CD4-positive, alpha-beta memory T cell (primary cell): Measurements from ENCODE around the gene DAB2. TPM values are rescaled to one million over a fixed set of nuclear protein-coding genes. Genes with fewer than 3 reads are reported as not detected.
"Not testable (repeated sequence)": the region's sequence is repeated elsewhere in the genome, so short reads cannot be mapped to it uniquely, and the experiment has no call there.

Experiments used
- CTCF ChIA-PET: fragments of 350-600 bp; sonication (Branson Sonifier 250); formaldehyde crosslinking; loops from one replicate; lab custom pipeline; 2021; ENCODE audit warnings: inconsistent platforms; ENCODE audit not compliant: partially characterized antibody; lab: Charles Lee
- POLR2A ChIA-PET: fragments of 350-600 bp; sonication (Branson Sonifier 250); formaldehyde crosslinking; loops from one replicate; lab custom pipeline; 2021; ENCODE audit not compliant: partially characterized antibody; lab: Charles Lee
- DNase-seq, 5 donors: peaks; one replicate each; pipeline versions ENCODE4 v3.0.0 to v3.0.0-alpha.2; 2020 to 2022; ENCODE audit warnings: mixed read lengths in 1 of 5
- H3K27ac ChIP-seq: one replicate; pipeline ENCODE4 v1.7.0; 2013; ENCODE audit warnings: low read depth, low read length
- H3K27me3 ChIP-seq: 2 replicates; pipeline ENCODE4 v1.7.0; 2013; ENCODE audit warnings: mild to moderate bottlenecking, low read length, moderate library complexity; ENCODE audit not compliant: insufficient read depth
- H3K36me3 ChIP-seq: 2 replicates; pipeline ENCODE4 v1.7.0; 2013; ENCODE audit warnings: mild to moderate bottlenecking, low read length, moderate library complexity; ENCODE audit not compliant: insufficient read depth
- H3K4me1 ChIP-seq: 2 replicates; pipeline ENCODE4 v1.7.0; 2013; ENCODE audit warnings: mild to moderate bottlenecking, low read length, moderate library complexity; ENCODE audit not compliant: insufficient read depth
- H3K4me3 ChIP-seq, 2 donors: one replicate each; pipeline ENCODE4 v1.7.0; 2013; ENCODE audit warnings: low read length in 2 of 2, mild to moderate bottlenecking in 1 of 2
- H3K9me3 ChIP-seq, 2 donors: one replicate each; pipeline ENCODE4 v1.7.0; 2013; ENCODE audit warnings: low read length in 2 of 2, control low read depth in 1 of 2; ENCODE audit not compliant: control insufficient read depth in 1 of 2
- H3K27ac Mint-ChIP-seq, 7 donors: one replicate each; pipeline ENCODE4 v1.8.0; 2020 to 2021; ENCODE audit warnings: mixed read lengths in 7 of 7, mild to moderate bottlenecking in 6 of 7, inconsistent platforms in 3 of 7, moderate library complexity in 3 of 7
- H3K27me3 Mint-ChIP-seq, 2 donors: one replicate each; pipeline ENCODE4 v1.8.0; 2020 to 2021; ENCODE audit warnings: mixed read lengths in 2 of 2
- H3K36me3 Mint-ChIP-seq, 2 donors: one replicate each; pipeline ENCODE4 v1.8.0; 2020 to 2021; ENCODE audit warnings: mixed read lengths in 2 of 2, inconsistent platforms in 1 of 2, mild to moderate bottlenecking in 1 of 2
- H3K4me1 Mint-ChIP-seq, 4 donors: one replicate each; pipeline ENCODE4 v1.8.0; 2020 to 2021; ENCODE audit warnings: mixed read lengths in 4 of 4, mild to moderate bottlenecking in 1 of 4
- H3K4me3 Mint-ChIP-seq, 8 donors: one replicate each; pipeline ENCODE4 v1.8.0; 2020 to 2021; ENCODE audit warnings: mixed read lengths in 8 of 8, mild to moderate bottlenecking in 7 of 8, moderate library complexity in 6 of 8, inconsistent platforms in 3 of 8
- H3K9me3 Mint-ChIP-seq, 8 donors: one replicate each; pipeline ENCODE4 v1.8.0; 2020 to 2021; ENCODE audit warnings: mixed read lengths in 8 of 8, mild to moderate bottlenecking in 5 of 8, inconsistent platforms in 3 of 8, moderate library complexity in 1 of 8
- intact Hi-C: fragments of 100-400 bp; cut with micrococcal nuclease; formaldehyde crosslinking; loops from one replicate; pipeline ENCODE4 v1.15.1; 2023
- polyA plus RNA-seq, 2 donors: library from polyadenylated mRNA; unstranded; fragments of 300-500 nt; fragmentation: Illumina TruSeq; gene quantifications; one replicate each; pipeline ENCODE4 v1.2.3, GENCODE V29; 2021
- total RNA-seq, 2 experiments: library from RNA; stranded (reverse); gene quantifications; one replicate each; pipeline ENCODE4 v1.2.3, GENCODE V29; 2021

DAB2 gene
- total and polyA plus RNA-seq, 4 experiments from 2014 or later = 2.3 to 2.9 TPM; not detected in 2

GRCh38 chr5:39342460-39342859 is 82.3 kb downstream of the DAB2 start:
- peaks cover 24% of the 10 kb centered on the region in 2 donors for H3K27me3 Mint-ChIP-seq
- H3K4me1 ChIP-seq = no peaks in the 10 kb centered on the region
- no peak overlapping the region for H3K4me3 Mint-ChIP-seq
- H3K27me3 ChIP-seq = no peaks in the 10 kb centered on the region
- H3K9me3 ChIP-seq = no peaks in the 10 kb centered on the region
- H3K27ac Mint-ChIP-seq = no peak overlapping the region
- H3K36me3 ChIP-seq = no peaks in the 10 kb centered on the region
- H3K4me1 Mint-ChIP-seq = no peaks in the 10 kb centered on the region
- H3K4me3 ChIP-seq = no peak overlapping the region
- DNase-seq = no peak
- intact Hi-C loops = no loop called here
- no peaks in the 10 kb centered on the region for H3K36me3 Mint-ChIP-seq
- no peak overlapping the region for H3K27ac ChIP-seq
- H3K9me3 Mint-ChIP-seq = peaks cover 0 to 19% (median 10%) of the 10 kb centered on the region in 8 donors
- ChIA-PET CTCF (no interaction called here), POLR2A (no interaction called here)

GRCh38 chr5:39341896-39342295 is 82.9 kb downstream of the DAB2 start:
- ChIA-PET POLR2A (no interaction called here), CTCF (no interaction called here)
- Histone ChIP-seq H3K27me3 (no peaks in the 10 kb centered on the region), H3K36me3 (no peaks in the 10 kb centered on the region), H3K27ac (no peak overlapping the region), H3K4me1 (no peaks in the 10 kb centered on the region), H3K4me3 (no peak overlapping the region), H3K9me3 (no peaks in the 10 kb centered on the region)
- no peaks in the 10 kb centered on the region for H3K36me3 Mint-ChIP-seq
- DNase-seq = no peak
- H3K27me3 Mint-ChIP-seq = peaks cover 22 to 24% of the 10 kb centered on the region in 2 donors
- peak overlapping the region in 1 of 8 donors; percentile 37 for H3K4me3 Mint-ChIP-seq
- H3K9me3 Mint-ChIP-seq = peaks cover 0 to 19% (median 8%) of the 10 kb centered on the region in 8 donors
- no peak overlapping the region for H3K27ac Mint-ChIP-seq
- intact Hi-C loops = no loop called here
- H3K4me1 Mint-ChIP-seq = no peaks in the 10 kb centered on the region

- no peak for DNase-seq
- no peak overlapping the region for H3K27ac ChIP-seq
- H3K4me1 Mint-ChIP-seq = no peaks in the 10 kb centered on the region
- peaks cover 0 to 17% (median 7%) of the 10 kb centered on the region in 8 donors for H3K9me3 Mint-ChIP-seq
- H3K4me3 ChIP-seq = no peak overlapping the region
- H3K4me3 Mint-ChIP-seq = no peak overlapping the region
- POLR2A ChIA-PET = no interaction called here
- H3K27me3 Mint-ChIP-seq = peaks cover 18 to 21% of the 10 kb centered on the region in 2 donors
- H3K36me3 ChIP-seq = no peaks in the 10 kb centered on the region
- no peaks in the 10 kb centered on the region for H3K4me1 ChIP-seq
- H3K27ac Mint-ChIP-seq = no peak overlapping the region
- no peaks in the 10 kb centered on the region for H3K9me3 ChIP-seq
- intact Hi-C loops = no loop called here
- CTCF ChIA-PET = no interaction called here
- no peaks in the 10 kb centered on the region for H3K36me3 Mint-ChIP-seq
- no peaks in the 10 kb centered on the region for H3K27me3 ChIP-seq
Observed at GRCh38 chr5:39340506-39340905, 84.3 kb downstream of the DAB2 start.

- intact Hi-C loops = no loop called here
- POLR2A ChIA-PET = no interaction called here
- no peaks in the 10 kb centered on the region for H3K4me1 Mint-ChIP-seq
- no peak overlapping the region for H3K4me3 Mint-ChIP-seq
- Histone ChIP-seq H3K9me3 (no peaks in the 10 kb centered on the region), H3K27me3 (no peaks in the 10 kb centered on the region), H3K4me1 (no peaks in the 10 kb centered on the region), H3K4me3 (no peak overlapping the region), H3K27ac (no peak overlapping the region), H3K36me3 (no peaks in the 10 kb centered on the region)
- peaks cover 0 to 5% (median 2%) of the 10 kb centered on the region in 8 donors for H3K9me3 Mint-ChIP-seq
- no peak overlapping the region for H3K27ac Mint-ChIP-seq
- peaks cover 9 to 12% of the 10 kb centered on the region in 2 donors for H3K27me3 Mint-ChIP-seq
- H3K36me3 Mint-ChIP-seq = no peaks in the 10 kb centered on the region
- no peak for DNase-seq
- CTCF ChIA-PET = interaction anchor here (0.9 to 1.0 kb wide), 2 partner anchors 15 to 39 kb away, joined by 3 to 4 read pairs; no protein-coding TSS in a partner anchor
Observed at GRCh38 chr5:39337252-39337915, 87.4 kb downstream of the DAB2 start.

- H3K27me3 ChIP-seq, POLR2A ChIA-PET, H3K36me3 ChIP-seq, H3K4me3 Mint-ChIP-seq, H3K36me3 Mint-ChIP-seq, H3K9me3 Mint-ChIP-seq, intact Hi-C loops, H3K9me3 ChIP-seq, H3K4me3 ChIP-seq, H3K4me1 ChIP-seq, H3K4me1 Mint-ChIP-seq, H3K27ac Mint-ChIP-seq, H3K27ac ChIP-seq, CTCF ChIA-PET, H3K27me3 Mint-ChIP-seq, DNase-seq: not testable (repeated sequence)
Observed at GRCh38 chr5:39334296-39334695, 90.5 kb downstream of the DAB2 start.

GRCh38 chr5:39333104-39333503 is 91.7 kb downstream of the DAB2 start:
- no peak overlapping the region for H3K27ac ChIP-seq
- Mint-ChIP-seq H3K4me1 (no peaks in the 10 kb centered on the region), H3K36me3 (no peaks in the 10 kb centered on the region), H3K9me3 (peaks cover 0 to 5% (median 2%) of the 10 kb centered on the region in 8 donors), H3K4me3 (no peak overlapping the region), H3K27me3 (peaks cover 3% of the 10 kb centered on the region in 2 donors), H3K27ac (no peak overlapping the region)
- DNase-seq = no peak
- no peaks in the 10 kb centered on the region for H3K36me3 ChIP-seq
- H3K9me3 ChIP-seq = no peaks in the 10 kb centered on the region
- CTCF ChIA-PET = no interaction called here
- no peak overlapping the region for H3K4me3 ChIP-seq
- POLR2A ChIA-PET = no interaction called here
- no peaks in the 10 kb centered on the region for H3K4me1 ChIP-seq
- H3K27me3 ChIP-seq = no peaks in the 10 kb centered on the region
- intact Hi-C loops = no loop called here

- Histone ChIP-seq H3K27ac (no peak overlapping the region), H3K27me3 (no peaks in the 10 kb centered on the region), H3K4me3 (no peak overlapping the region), H3K4me1 (no peaks in the 10 kb centered on the region), H3K36me3 (no peaks in the 10 kb centered on the region), H3K9me3 (no peaks in the 10 kb centered on the region)
- Mint-ChIP-seq H3K27ac (no peak overlapping the region), H3K27me3 (peaks cover 3% of the 10 kb centered on the region in 2 donors), H3K9me3 (peaks cover 0 to 5% (median 2%) of the 10 kb centered on the region in 8 donors), H3K4me1 (no peaks in the 10 kb centered on the region), H3K4me3 (no peak overlapping the region), H3K36me3 (no peaks in the 10 kb centered on the region)
- DNase-seq = no peak
- POLR2A ChIA-PET = no interaction called here
- CTCF ChIA-PET = no interaction called here
- intact Hi-C loops = no loop called here
Observed at GRCh38 chr5:39331861-39332381, 92.9 kb downstream of the DAB2 start.
